HepG2 (cell line): Measurements from ENCODE around the gene ZDHHC18. TPM values are rescaled to one million over a fixed set of nuclear protein-coding genes. Genes with fewer than 3 reads are reported as not detected.
A peak's percentile ranks its signal among the peaks of the same experiment; 100 is the strongest.

Experiments
- BRCA1 ChIP-seq: sonication (generic); formaldehyde crosslinking; IDR thresholded peaks from 2 replicates; pipeline ENCODE4 v1.4.0; 2020; ENCODE audit warnings: missing genetic modification reagents
- CREB1 ChIP-seq, 2 experiments: fragments of 450-650 bp in 1 of 2; IDR thresholded peaks; 2 replicates each; pipeline ENCODE4 v1.6.1; 2016 to 2017; ENCODE audit warnings: control low read depth in 1 of 2, mild to moderate bottlenecking in 1 of 2, missing compliant biosample characterization in 1 of 2, missing genetic modification characterization in 1 of 2
- ELF3 ChIP-seq: IDR thresholded peaks from 2 replicates; pipeline ENCODE4 v1.6.1; 2016; ENCODE audit warnings: missing genetic modification reagents, missing compliant biosample characterization
- FOXO1 ChIP-seq: sonication (generic); formaldehyde crosslinking; IDR thresholded peaks from 2 replicates; pipeline ENCODE4 v1.4.0; 2020; ENCODE audit warnings: missing genetic modification reagents
- NCOA1 ChIP-seq: sonication (generic); formaldehyde crosslinking; IDR thresholded peaks from 2 replicates; pipeline ENCODE4 v1.9.0; 2021; ENCODE audit warnings: missing genetic modification reagents
- RCOR2 ChIP-seq: IDR thresholded peaks from 2 replicates; pipeline ENCODE4 v1.6.1; 2016; ENCODE audit warnings: missing biosample characterization, missing genetic modification reagents
- SIX4 ChIP-seq: sonication (generic); formaldehyde crosslinking; IDR thresholded peaks from 2 replicates; pipeline ENCODE4 v1.4.0; 2020; ENCODE audit warnings: missing genetic modification reagents
- SOX6 ChIP-seq, 2 experiments: fragments of 450-650 bp in 1 of 2; sonication (generic) in 1 of 2; formaldehyde crosslinking in 1 of 2; IDR thresholded peaks; 2 replicates each; pipeline versions ENCODE4 v1.4.0 to v1.6.1; 2017 to 2020; ENCODE audit warnings: antibody characterized with exemption in 1 of 2, mild to moderate bottlenecking in 1 of 2, missing genetic modification reagents in 1 of 2
- STAG1 ChIP-seq: sonication (generic); formaldehyde crosslinking; IDR thresholded peaks from 2 replicates; pipeline ENCODE4 v1.4.0; 2020; ENCODE audit warnings: missing genetic modification reagents
- TCF7L2 ChIP-seq: IDR thresholded peaks from 2 replicates; pipeline ENCODE4 v1.6.1; 2011; ENCODE audit warnings: mild to moderate bottlenecking, low read depth, low read length, moderate library complexity
- TRIM24 ChIP-seq: sonication (generic); formaldehyde crosslinking; IDR thresholded peaks from 2 replicates; pipeline ENCODE4 v1.8.0; 2022; ENCODE audit warnings: mild to moderate bottlenecking, missing genetic modification reagents
- TSC22D2 ChIP-seq: sonication (generic); formaldehyde crosslinking; IDR thresholded peaks from 2 replicates; pipeline ENCODE4 v1.5.1; 2020; ENCODE audit warnings: missing genetic modification reagents, mild to moderate bottlenecking, borderline replicate concordance
- ZBTB8A ChIP-seq: sonication (generic); formaldehyde crosslinking; IDR thresholded peaks from 2 replicates; pipeline ENCODE4 v1.4.0; 2020; ENCODE audit warnings: mild to moderate bottlenecking, low read depth, missing genetic modification reagents, borderline replicate concordance
- ZNF546 ChIP-seq: sonication (generic); formaldehyde crosslinking; conservative IDR thresholded peaks from 2 replicates; pipeline ENCODE4 v1.8.1; 2023; ENCODE audit warnings: mild to moderate bottlenecking, missing genetic modification reagents
- ZNF749 ChIP-seq: sonication (generic); formaldehyde crosslinking; IDR thresholded peaks from 2 replicates; pipeline ENCODE4 v1.8.0; 2022; ENCODE audit warnings: mild to moderate bottlenecking, missing genetic modification reagents, moderate library complexity, borderline replicate concordance
- ZNF839 ChIP-seq: sonication (generic); formaldehyde crosslinking; IDR thresholded peaks from 2 replicates; pipeline ENCODE4 v1.4.0; 2020; ENCODE audit warnings: missing genetic modification reagents, mild to moderate bottlenecking, borderline replicate concordance
- polyA plus RNA-seq, 8 experiments: library from polyadenylated mRNA; depleted of rRNA in 3 of 8; stranded (reverse) in 7 of 8; unstranded in 1 of 8; fragments of >200 nt; fragmentation: Illumina TruSeq in 4 of 8; extraction: Trizol in 4 of 8; gene quantifications; 2 replicates each; pipeline versions ENCODE4 v1.2.1 to v1.2.3, GENCODE V29; 2011 to 2016; ENCODE audit warnings: low read depth in 4 of 8, missing spikeins in 1 of 8, mixed read lengths in 1 of 8; ENCODE audit not compliant: insufficient read depth in 1 of 8
- total RNA-seq, 5 experiments: library from RNA; depleted of rRNA; stranded (reverse); fragments of >200 nt; fragmentation: Illumina TruSeq; extraction: Trizol; gene quantifications; 2 replicates each; pipeline ENCODE4 v1.2.3, GENCODE V29; 2016; ENCODE audit warnings: low read depth in 1 of 5
- TF ChIP-seq, protein P1 (sequence below): fragments of 450-650 bp; IDR thresholded peaks from 2 replicates; pipeline ENCODE4 v1.6.1; 2016
- TF ChIP-seq, protein P2 (sequence below): sonication (generic); formaldehyde crosslinking; IDR thresholded peaks from 2 replicates; pipeline ENCODE4 v1.5.1; 2020; ENCODE audit warnings: mild to moderate bottlenecking, missing genetic modification reagents, borderline replicate concordance
- TF ChIP-seq, protein P3 (sequence below), 2 experiments: sonication (generic) in 1 of 2; formaldehyde crosslinking in 1 of 2; IDR thresholded peaks; 2 replicates each; pipeline versions ENCODE4 v1.4.0 to v1.6.1; 2016 to 2020; ENCODE audit warnings: borderline replicate concordance in 1 of 2, low read depth in 1 of 2, mild to moderate bottlenecking in 1 of 2, missing genetic modification reagents in 1 of 2
- TF ChIP-seq, protein P4 (sequence below): sonication (generic); formaldehyde crosslinking; IDR thresholded peaks from 2 replicates; pipeline ENCODE4 v1.4.0; 2020; ENCODE audit warnings: missing genetic modification reagents

Gene ZDHHC18
- total and polyA plus RNA-seq, 2 of the 13 experiments (the other 11 are each of a cell fraction or from before 2014, with no cell fraction given): 13.2 to 35.3 TPM

DNA sequence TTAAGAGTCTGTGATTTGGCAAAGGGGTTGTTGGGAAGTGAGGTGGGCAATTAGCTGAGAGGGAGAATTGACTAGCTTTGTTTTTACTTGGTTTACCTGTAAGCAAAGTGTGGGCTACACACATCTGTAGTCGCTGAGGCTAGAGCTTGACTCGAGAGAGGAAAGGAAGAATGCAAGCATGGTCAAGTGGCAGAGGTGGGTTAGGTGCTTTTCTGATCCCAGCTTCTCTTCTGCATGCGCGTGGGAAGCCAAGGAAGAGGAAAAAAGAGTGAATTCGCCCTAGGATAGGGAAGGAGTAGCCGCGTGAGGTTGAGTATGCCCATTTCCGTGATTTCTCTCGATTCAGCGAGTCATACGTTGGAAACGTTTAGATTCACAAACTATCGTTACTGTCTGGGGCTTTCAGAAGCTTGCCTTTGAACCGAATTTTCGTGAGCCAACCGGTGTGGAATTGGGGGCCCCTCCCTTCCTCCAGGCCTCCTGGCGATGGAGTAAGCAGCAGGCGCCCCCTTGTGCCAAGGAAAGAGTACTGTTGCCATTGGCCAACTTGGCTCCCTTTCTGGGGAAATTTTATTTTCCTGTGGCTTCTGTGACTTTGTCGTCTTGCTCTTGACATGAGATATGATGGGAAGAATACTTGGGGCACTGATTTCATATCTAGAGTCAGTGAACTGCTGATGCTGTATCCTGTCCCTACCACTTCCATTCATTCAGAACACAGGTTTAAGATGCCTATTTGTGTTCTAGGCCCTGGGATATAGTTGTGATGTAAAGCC lies 37.5 kb upstream of the ZDHHC18 start (continued):
- TF ChIP-seq, protein P1, sequence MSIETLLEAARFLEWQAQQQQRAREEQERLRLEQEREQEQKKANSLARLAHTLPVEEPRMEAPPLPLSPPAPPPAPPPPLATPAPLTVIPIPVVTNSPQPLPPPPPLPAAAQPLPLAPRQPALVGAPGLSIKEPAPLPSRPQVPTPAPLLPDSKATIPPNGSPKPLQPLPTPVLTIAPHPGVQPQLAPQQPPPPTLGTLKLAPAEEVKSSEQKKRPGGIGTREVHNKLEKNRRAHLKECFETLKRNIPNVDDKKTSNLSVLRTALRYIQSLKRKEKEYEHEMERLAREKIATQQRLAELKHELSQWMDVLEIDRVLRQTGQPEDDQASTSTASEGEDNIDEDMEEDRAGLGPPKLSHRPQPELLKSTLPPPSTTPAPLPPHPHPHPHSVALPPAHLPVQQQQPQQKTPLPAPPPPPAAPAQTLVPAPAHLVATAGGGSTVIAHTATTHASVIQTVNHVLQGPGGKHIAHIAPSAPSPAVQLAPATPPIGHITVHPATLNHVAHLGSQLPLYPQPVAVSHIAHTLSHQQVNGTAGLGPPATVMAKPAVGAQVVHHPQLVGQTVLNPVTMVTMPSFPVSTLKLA: no peak
- TF ChIP-seq, protein P2, sequence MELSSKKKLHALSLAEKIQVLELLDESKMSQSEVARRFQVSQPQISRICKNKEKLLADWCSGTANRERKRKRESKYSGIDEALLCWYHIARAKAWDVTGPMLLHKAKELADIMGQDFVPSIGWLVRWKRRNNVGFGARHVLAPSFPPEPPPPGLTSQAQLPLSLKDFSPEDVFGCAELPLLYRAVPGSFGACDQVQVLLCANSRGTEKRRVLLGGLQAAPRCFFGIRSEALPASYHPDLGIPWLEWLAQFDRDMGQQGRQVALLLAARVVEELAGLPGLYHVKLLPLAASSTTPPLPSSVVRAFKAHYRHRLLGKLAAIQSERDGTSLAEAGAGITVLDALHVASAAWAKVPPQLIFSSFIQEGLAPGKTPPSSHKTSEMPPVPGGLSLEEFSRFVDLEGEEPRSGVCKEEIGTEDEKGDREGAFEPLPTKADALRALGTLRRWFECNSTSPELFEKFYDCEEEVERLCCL: no peak
- no peak for TF ChIP-seq NCOA1 (CRISPR knock-in tag)
- no peak for TF ChIP-seq TCF7L2
- TF ChIP-seq ZNF546 (CRISPR knock-in tag): no peak
- no peak; the same call in 1 of the 2 replicates for TF ChIP-seq ELF3 (CRISPR knock-in tag)
- TF ChIP-seq RCOR2 (CRISPR knock-in tag): no peak
- peak; percentile 97 for TF ChIP-seq STAG1
- no peak for TF ChIP-seq CREB1 (IDR thresholded peaks at IDR 0.05)
- TF ChIP-seq CREB1 (CRISPR knock-in tag; IDR thresholded peaks at IDR 0.05): peak; percentile 51; the same call in 1 of the 2 replicates
- no peak for TF ChIP-seq TRIM24 (CRISPR knock-in tag)
- no peak for TF ChIP-seq SOX6 (IDR thresholded peaks at IDR 0.05)
- peak; percentile 24; the same call in 1 of the 2 replicates for TF ChIP-seq SOX6 (CRISPR knock-in tag; IDR thresholded peaks at IDR 0.05)
- TF ChIP-seq, protein P3, sequence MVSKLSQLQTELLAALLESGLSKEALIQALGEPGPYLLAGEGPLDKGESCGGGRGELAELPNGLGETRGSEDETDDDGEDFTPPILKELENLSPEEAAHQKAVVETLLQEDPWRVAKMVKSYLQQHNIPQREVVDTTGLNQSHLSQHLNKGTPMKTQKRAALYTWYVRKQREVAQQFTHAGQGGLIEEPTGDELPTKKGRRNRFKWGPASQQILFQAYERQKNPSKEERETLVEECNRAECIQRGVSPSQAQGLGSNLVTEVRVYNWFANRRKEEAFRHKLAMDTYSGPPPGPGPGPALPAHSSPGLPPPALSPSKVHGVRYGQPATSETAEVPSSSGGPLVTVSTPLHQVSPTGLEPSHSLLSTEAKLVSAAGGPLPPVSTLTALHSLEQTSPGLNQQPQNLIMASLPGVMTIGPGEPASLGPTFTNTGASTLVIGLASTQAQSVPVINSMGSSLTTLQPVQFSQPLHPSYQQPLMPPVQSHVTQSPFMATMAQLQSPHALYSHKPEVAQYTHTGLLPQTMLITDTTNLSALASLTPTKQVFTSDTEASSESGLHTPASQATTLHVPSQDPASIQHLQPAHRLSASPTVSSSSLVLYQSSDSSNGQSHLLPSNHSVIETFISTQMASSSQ (IDR thresholded peaks at IDR 0.05; ENCODE audit: low read depth): no peak
- TF ChIP-seq, protein P3 (CRISPR knock-in tag; IDR thresholded peaks at IDR 0.05; ENCODE audit: borderline replicate concordance): no peak
- TF ChIP-seq ZBTB8A (CRISPR knock-in tag): no peak
- TF ChIP-seq BRCA1 (CRISPR knock-in tag): no peak
- TF ChIP-seq ZNF749 (CRISPR knock-in tag): no peak
- TF ChIP-seq, protein P4, sequence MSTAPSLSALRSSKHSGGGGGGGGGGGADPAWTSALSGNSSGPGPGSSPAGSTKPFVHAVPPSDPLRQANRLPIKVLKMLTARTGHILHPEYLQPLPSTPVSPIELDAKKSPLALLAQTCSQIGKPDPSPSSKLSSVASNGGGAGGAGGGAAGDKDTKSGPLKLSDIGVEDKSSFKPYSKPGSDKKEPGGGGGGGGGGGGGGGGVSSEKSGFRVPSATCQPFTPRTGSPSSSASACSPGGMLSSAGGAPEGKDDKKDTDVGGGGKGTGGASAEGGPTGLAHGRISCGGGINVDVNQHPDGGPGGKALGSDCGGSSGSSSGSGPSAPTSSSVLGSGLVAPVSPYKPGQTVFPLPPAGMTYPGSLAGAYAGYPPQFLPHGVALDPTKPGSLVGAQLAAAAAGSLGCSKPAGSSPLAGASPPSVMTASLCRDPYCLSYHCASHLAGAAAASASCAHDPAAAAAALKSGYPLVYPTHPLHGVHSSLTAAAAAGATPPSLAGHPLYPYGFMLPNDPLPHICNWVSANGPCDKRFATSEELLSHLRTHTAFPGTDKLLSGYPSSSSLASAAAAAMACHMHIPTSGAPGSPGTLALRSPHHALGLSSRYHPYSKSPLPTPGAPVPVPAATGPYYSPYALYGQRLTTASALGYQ (CRISPR knock-in tag): no peak
- no peak for TF ChIP-seq SIX4 (CRISPR knock-in tag)
- no peak for TF ChIP-seq ZNF839 (CRISPR knock-in tag)
- TF ChIP-seq FOXO1 (CRISPR knock-in tag): 0 out of 2 replicates have a peak, but pooled peaks have one; percentile 26
- no peak for TF ChIP-seq TSC22D2 (CRISPR knock-in tag)
